ENCODE results near the gene ANKRD60. TPM values are rescaled to one million over a fixed set of nuclear protein-coding genes. Genes with fewer than 3 reads are reported as not detected.

The ANKRD60 gene
- total RNA-seq, 1 donor from 2014 or later, result not detected

- no peak for DNase-seq
- H3K4me1 ChIP-seq, result no peaks in the 10 kb centered on the region
- no peak overlapping the region for H3K27ac ChIP-seq
- ATAC-seq, result no peak
- H3K4me3 ChIP-seq, result no peak overlapping the region
- H3K9me3 ChIP-seq, result no peaks in the 10 kb centered on the region
- no peaks in the 10 kb centered on the region for H3K36me3 ChIP-seq
- peaks cover 8% of the 10 kb centered on the region for H3K27me3 ChIP-seq
- TF ChIP-seq CTCF (IDR thresholded peaks at IDR 0.05), result no peak
- intact Hi-C loops (cut with DNase I), result loop anchor here (5.0 kb wide), 1 partner anchor 612 kb away; no protein-coding TSS in a partner anchor
Measured at GRCh38 chr20:58208944-58209343, 19.5 kb downstream of the ANKRD60 start.

GRCh38 chr20:58205850-58206249 lies 22.6 kb downstream of the ANKRD60 start:
- no peak for TF ChIP-seq CTCF (IDR thresholded peaks at IDR 0.05)
- no peak overlapping the region for H3K27ac ChIP-seq
- DNase-seq, result no peak
- ATAC-seq, result no peak
- H3K4me1 ChIP-seq, result no peaks in the 10 kb centered on the region
- intact Hi-C loops (cut with DNase I), result loop anchor here (5.0 kb wide), 1 partner anchor 609 kb away; no protein-coding TSS in a partner anchor
- peaks cover 8% of the 10 kb centered on the region for H3K27me3 ChIP-seq
- no peaks in the 10 kb centered on the region for H3K36me3 ChIP-seq
- no peaks in the 10 kb centered on the region for H3K9me3 ChIP-seq
- no peak overlapping the region for H3K4me3 ChIP-seq

- intact Hi-C loops (cut with DNase I), result no loop called here
Measured at GRCh38 chr20:58202044-58202443, 26.4 kb downstream of the ANKRD60 start.

GRCh38 chr20:58201616-58202015 lies 26.8 kb downstream of the ANKRD60 start:
- TF ChIP-seq CTCF (IDR thresholded peaks at IDR 0.05), result no peak
- Histone ChIP-seq H3K36me3 (no peaks in the 10 kb centered on the region), H3K4me1 (no peaks in the 10 kb centered on the region), H3K27ac (no peak overlapping the region), H3K9me3 (no peaks in the 10 kb centered on the region), H3K27me3 (no peaks in the 10 kb centered on the region), H3K4me3 (no peak overlapping the region)
- intact Hi-C loops (cut with DNase I), result no loop called here
- DNase-seq (no peak), ATAC-seq (no peak)

More at GRCh38 chr20:58202044-58202443, 26.4 kb downstream of the ANKRD60 start:
- Histone ChIP-seq H3K4me3 (no peak overlapping the region), H3K9me3 (no peaks in the 10 kb centered on the region), H3K4me1 (no peaks in the 10 kb centered on the region), H3K36me3 (no peaks in the 10 kb centered on the region), H3K27ac (no peak overlapping the region), H3K27me3 (no peaks in the 10 kb centered on the region)
- DNase-seq (no peak), ATAC-seq (no peak)
- TF ChIP-seq CTCF (IDR thresholded peaks at IDR 0.05), result no peak

GRCh38 chr20:58199469-58199868 lies 29.0 kb downstream of the ANKRD60 start:
- Histone ChIP-seq H3K4me3 (no peak overlapping the region), H3K9me3 (no peaks in the 10 kb centered on the region), H3K36me3 (no peaks in the 10 kb centered on the region), H3K27ac (no peak overlapping the region), H3K27me3 (no peaks in the 10 kb centered on the region), H3K4me1 (no peaks in the 10 kb centered on the region)
- no peak for ATAC-seq
- TF ChIP-seq CTCF (IDR thresholded peaks at IDR 0.05), result no peak
- intact Hi-C loops (cut with DNase I), result no loop called here
- no peak for DNase-seq

- no peak overlapping the region for H3K4me3 ChIP-seq
- ATAC-seq, result no peak
- H3K36me3 ChIP-seq, result no peaks in the 10 kb centered on the region
- no peaks in the 10 kb centered on the region for H3K4me1 ChIP-seq
- TF ChIP-seq CTCF (IDR thresholded peaks at IDR 0.05), result no peak
- H3K27ac ChIP-seq, result no peak overlapping the region
- intact Hi-C loops (cut with DNase I), result no loop called here
- no peak for DNase-seq
- H3K9me3 ChIP-seq, result no peaks in the 10 kb centered on the region
- no peaks in the 10 kb centered on the region for H3K27me3 ChIP-seq
Measured at GRCh38 chr20:58198901-58199355, 29.5 kb downstream of the ANKRD60 start.

Measured in upper lobe of right lung (tissue), 1 donor.